Measurements from ENCODE around the gene EXOC4.

GRCh38 chr7:133937786-133938185 lies 684.9 kb downstream of the EXOC4 start:
- TF ChIP-seq CTCF (IDR thresholded peaks at IDR 0.05) (no peak), POLR2A (IDR thresholded peaks at IDR 0.05) (no peak)
